ENCODE measurements around the gene KAT5. TPM values are rescaled to one million over a fixed set of nuclear protein-coding genes. Genes with fewer than 3 reads are reported as not detected.
"Not testable (repeated sequence)": the region's sequence is repeated elsewhere in the genome, so short reads cannot be mapped to it uniquely, and the experiment has no call there.

Gene KAT5
- total RNA-seq, 1 experiment from 2014 or later, result 30.7 TPM

DNA sequence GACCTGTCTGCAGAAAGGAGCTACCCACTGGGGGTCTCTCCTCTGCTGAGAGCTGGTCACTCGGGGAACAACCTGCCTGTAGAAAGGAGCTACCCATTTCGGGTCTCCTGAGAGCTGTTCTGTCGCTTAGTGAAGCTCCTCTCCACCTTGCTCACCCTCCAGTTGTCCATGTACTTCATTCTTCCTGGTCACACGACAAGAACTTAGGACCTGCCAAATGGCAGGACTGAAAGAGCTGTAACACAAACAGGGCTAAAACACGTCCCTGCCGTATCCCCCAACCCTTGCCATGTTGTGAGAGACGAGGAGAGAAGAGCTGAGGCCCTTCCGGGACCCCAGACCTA, 32.6 kb downstream of the KAT5 start:
- Histone ChIP-seq H3K27me3 (peaks cover 16% of the 10 kb centered on the region), H3K4me3 (no peak overlapping the region), H3K27ac (no peak overlapping the region), H3K36me3 (no peaks in the 10 kb centered on the region; the same call in 1 of the 2 replicates), H3K4me1 (no peaks in the 10 kb centered on the region), H3K9me3 (replicated peaks) (no peaks in the 10 kb centered on the region; the same call in 1 of the 2 replicates)
- DNase-seq, result no peak

DNA sequence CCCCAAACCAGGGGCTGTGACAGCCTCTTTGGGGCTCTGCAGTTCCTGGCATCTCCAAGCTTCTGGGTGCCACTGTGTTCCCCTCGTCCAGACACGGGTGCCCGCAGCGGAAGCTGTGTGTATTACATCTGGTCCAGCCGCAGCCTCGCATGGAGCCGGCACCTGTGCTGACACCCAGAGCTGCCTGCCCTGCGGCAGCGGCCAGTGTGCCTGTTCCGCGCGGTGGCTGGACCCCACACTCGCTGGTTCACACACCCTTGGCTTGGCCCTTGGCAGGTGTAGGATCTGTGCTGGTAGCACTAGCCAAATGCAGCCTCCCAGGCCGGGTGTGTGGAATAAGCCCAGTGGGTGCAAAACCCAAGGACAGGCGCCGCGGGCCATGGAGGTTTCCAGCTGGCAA, 33.0 kb downstream of the KAT5 start:
- Histone ChIP-seq H3K4me1 (no peaks in the 10 kb centered on the region), H3K36me3 (no peaks in the 10 kb centered on the region; the same call in 1 of the 2 replicates), H3K9me3 (replicated peaks) (peaks cover 1% of the 10 kb centered on the region; the same call in 1 of the 2 replicates), H3K27ac (no peak overlapping the region), H3K4me3 (no peak overlapping the region), H3K27me3 (peaks cover 16% of the 10 kb centered on the region)
- no peak for DNase-seq

DNA sequence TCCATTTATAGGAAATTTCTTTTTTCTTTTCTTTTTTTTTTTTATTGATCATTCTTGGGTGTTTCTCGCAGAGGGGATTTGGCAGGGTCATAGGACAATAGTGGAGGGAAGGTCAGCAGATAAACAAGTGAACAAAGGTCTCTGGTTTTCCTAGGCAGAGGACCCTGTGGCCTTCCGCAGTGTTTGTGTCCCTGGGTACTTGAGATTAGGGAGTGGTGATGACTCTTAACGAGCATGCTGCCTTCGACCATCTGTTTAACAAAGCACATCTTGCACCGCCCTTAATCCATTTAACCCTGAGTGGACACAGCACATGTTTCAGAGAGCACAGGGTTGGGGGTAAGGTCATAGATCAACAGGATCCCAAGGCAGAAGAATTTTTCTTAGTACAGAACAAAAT, 50.1 kb downstream of the KAT5 start:
- not testable (repeated sequence) for H3K36me3 ChIP-seq; H3K27ac ChIP-seq; H3K27me3 ChIP-seq; DNase-seq; H3K9me3 ChIP-seq (replicated peaks); H3K4me1 ChIP-seq; H3K4me3 ChIP-seq

- H3K27me3 ChIP-seq; H3K27ac ChIP-seq; DNase-seq; H3K36me3 ChIP-seq; H3K9me3 ChIP-seq (replicated peaks); H3K4me1 ChIP-seq; H3K4me3 ChIP-seq: not testable (repeated sequence)
Measured at GRCh38 chr11:65762816-65763215, 50.8 kb downstream of the KAT5 start.

DNA sequence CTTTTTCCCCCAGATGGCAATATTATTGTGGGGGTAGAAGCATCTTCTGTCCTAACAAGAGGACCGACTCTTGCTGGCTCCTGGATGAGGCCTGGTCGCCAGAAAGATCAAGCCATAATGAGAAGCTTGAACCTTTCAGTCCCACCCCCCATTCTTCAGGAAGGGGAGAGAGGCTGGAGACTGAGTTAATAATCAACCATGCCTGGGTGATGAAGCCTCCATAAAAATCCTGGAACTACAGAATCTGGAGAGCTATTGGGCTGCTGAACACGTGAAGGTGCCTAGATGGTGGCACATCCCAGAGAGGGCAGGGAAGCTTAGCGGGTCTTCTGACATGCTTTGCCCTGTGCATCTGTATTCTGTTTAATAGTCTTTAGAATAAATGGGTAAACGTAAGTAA, 52.4 kb downstream of the KAT5 start:
- H3K27ac ChIP-seq, result no peak overlapping the region
- no peaks in the 10 kb centered on the region for H3K27me3 ChIP-seq
- H3K36me3 ChIP-seq, result no peaks in the 10 kb centered on the region
- no peaks in the 10 kb centered on the region for H3K4me1 ChIP-seq
- H3K9me3 ChIP-seq (replicated peaks), result no peaks in the 10 kb centered on the region
- H3K4me3 ChIP-seq, result no peak overlapping the region
- no peak for DNase-seq

DNA sequence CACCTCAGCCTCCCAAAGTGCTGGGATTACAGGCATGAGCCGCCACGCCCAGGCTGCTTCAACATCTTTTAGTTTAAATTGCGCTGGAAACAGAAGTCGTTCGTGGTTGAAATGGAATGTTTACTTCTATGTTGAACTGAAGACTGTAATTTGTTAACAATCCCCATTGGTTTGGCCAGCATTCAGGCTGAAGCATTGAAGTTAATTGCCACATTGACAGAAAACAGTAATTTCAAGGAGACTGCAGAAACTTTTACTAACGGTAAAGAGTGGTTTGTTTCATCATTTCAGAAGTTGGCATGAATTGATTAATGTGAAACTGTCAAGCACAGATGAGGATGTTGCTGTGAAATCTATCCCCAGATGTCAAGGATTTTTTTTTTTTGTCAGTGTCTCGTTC, 54.5 kb downstream of the KAT5 start:
- Histone ChIP-seq H3K4me3 (no peak overlapping the region), H3K36me3 (no peaks in the 10 kb centered on the region), H3K27me3 (no peaks in the 10 kb centered on the region), H3K4me1 (no peaks in the 10 kb centered on the region), H3K27ac (no peak overlapping the region), H3K9me3 (replicated peaks) (no peaks in the 10 kb centered on the region)
- DNase-seq, result no peak

DNA sequence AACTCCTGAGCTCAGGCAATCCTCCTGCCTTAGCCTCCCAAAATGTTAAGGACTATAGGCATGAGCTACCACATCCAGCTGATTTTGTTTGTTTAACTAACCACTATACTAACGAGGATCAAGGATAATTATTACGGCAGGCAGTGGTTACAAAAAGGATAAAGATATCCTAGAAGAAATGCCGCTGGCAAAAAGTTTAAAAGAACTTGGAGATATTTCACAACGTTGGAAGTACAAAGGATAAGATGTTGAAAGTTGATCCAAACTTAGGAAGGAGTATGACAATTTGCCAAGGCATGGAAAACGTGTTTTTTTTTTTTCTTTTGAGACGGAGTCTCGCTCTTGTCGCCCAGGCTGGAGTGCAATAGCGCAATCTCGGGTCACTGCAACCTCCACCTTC, 55.4 kb downstream of the KAT5 start:
- H3K4me3 ChIP-seq, result no peak overlapping the region
- no peaks in the 10 kb centered on the region for H3K9me3 ChIP-seq (replicated peaks)
- H3K27me3 ChIP-seq, result no peaks in the 10 kb centered on the region
- no peaks in the 10 kb centered on the region for H3K36me3 ChIP-seq
- H3K27ac ChIP-seq, result no peak overlapping the region
- no peak for DNase-seq
- H3K4me1 ChIP-seq, result no peaks in the 10 kb centered on the region

DNA sequence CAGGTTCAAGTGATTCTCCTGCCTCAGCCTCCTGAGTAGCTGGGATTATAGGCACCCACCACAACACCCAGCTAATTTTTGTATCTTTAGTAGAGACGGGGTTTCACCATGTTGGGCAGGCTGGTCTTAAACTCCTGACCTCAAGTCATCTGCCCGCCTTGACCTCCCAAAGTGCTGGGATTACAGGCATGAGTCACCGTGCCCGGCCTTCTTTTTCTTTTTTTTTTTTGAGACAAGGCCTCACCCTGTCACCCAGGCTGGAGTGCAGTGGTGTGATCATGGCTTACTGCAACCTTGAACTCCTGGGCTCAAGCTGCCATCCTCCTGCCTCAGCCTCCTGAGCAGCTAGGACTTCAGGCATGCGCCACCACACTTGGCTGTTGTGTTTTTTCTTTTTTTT, 55.8 kb downstream of the KAT5 start:
- not testable (repeated sequence) for DNase-seq; H3K27ac ChIP-seq; H3K27me3 ChIP-seq; H3K9me3 ChIP-seq (replicated peaks); H3K36me3 ChIP-seq; H3K4me1 ChIP-seq; H3K4me3 ChIP-seq

Other genes with a start within 250 kb of the KAT5 start
- gene MALAT1, start 213.2 kb upstream of the KAT5 start, total RNA-seq (2014; rRNA removed; shearing (Covaris generic)), result 496 and 686 TPM in 2 replicates
- 39.1 and 41.8 TPM in 2 replicates for gene SCYL1, start 187.2 kb upstream of the KAT5 start, total RNA-seq (2014; rRNA removed; shearing (Covaris generic))
- gene LTBP3, start 153.9 kb upstream of the KAT5 start, total RNA-seq (2014; rRNA removed; shearing (Covaris generic)), result 13.2 and 17.2 TPM in 2 replicates
- 30.6 and 32.6 TPM in 2 replicates for gene ZNRD2, start 141.8 kb upstream of the KAT5 start, total RNA-seq (2014; rRNA removed; shearing (Covaris generic))
- gene FAM89B, start 139.7 kb upstream of the KAT5 start, total RNA-seq (2014; rRNA removed; shearing (Covaris generic)), result 18.3 and 21.5 TPM in 2 replicates
- 16.8 and 18.5 TPM in 2 replicates for gene EHBP1L1, start 136.2 kb upstream of the KAT5 start, total RNA-seq (2014; rRNA removed; shearing (Covaris generic))
- gene KCNK7, start 116.5 kb upstream of the KAT5 start, total RNA-seq (2014; rRNA removed; shearing (Covaris generic)), result 0.28 TPM in 1 of 2 replicates, not detected in the other
- gene MAP3K11, start 98.0 kb upstream of the KAT5 start, total RNA-seq (2014; rRNA removed; shearing (Covaris generic)), result 20.5 and 24.3 TPM in 2 replicates
- gene PCNX3, start 96.5 kb upstream of the KAT5 start, total RNA-seq (2014; rRNA removed; shearing (Covaris generic)), result 24.3 and 27.1 TPM in 2 replicates
- 2.8 and 2.9 TPM in 2 replicates for gene SIPA1, start 74.2 kb upstream of the KAT5 start, total RNA-seq (2014; rRNA removed; shearing (Covaris generic))
- 37.3 and 38.3 TPM in 2 replicates for gene RELA, start 49.3 kb upstream of the KAT5 start, total RNA-seq (2014; rRNA removed; shearing (Covaris generic))
- gene RNASEH2C, start 8.5 kb downstream of the KAT5 start, total RNA-seq (2014; rRNA removed; shearing (Covaris generic)), result 49.3 and 50.9 TPM in 2 replicates
- gene AP5B1, start 68.7 kb downstream of the KAT5 start, total RNA-seq (2014; rRNA removed; shearing (Covaris generic)), result 1.8 and 2.0 TPM in 2 replicates
- gene OVOL1, start 74.8 kb downstream of the KAT5 start, total RNA-seq (2014; rRNA removed; shearing (Covaris generic)), result not detected in 2 replicates
- gene SNX32, start 121.7 kb downstream of the KAT5 start, total RNA-seq (2014; rRNA removed; shearing (Covaris generic)), result 0.04 TPM in 1 of 2 replicates, not detected in the other
- 743 and 763 TPM in 2 replicates for gene CFL1, start 145.9 kb downstream of the KAT5 start, total RNA-seq (2014; rRNA removed; shearing (Covaris generic))
- 31.1 and 35.1 TPM in 2 replicates for gene MUS81, start 148.2 kb downstream of the KAT5 start, total RNA-seq (2014; rRNA removed; shearing (Covaris generic))
- gene EFEMP2, start 160.5 kb downstream of the KAT5 start, total RNA-seq (2014; rRNA removed; shearing (Covaris generic)), result 21.5 and 23.9 TPM in 2 replicates
- not detected in 2 replicates for gene CTSW, start 167.6 kb downstream of the KAT5 start, total RNA-seq (2014; rRNA removed; shearing (Covaris generic))
- 64.3 and 68.1 TPM in 2 replicates for gene FIBP, start 176.2 kb downstream of the KAT5 start, total RNA-seq (2014; rRNA removed; shearing (Covaris generic))
- gene CCDC85B, start 178.4 kb downstream of the KAT5 start, total RNA-seq (2014; rRNA removed; shearing (Covaris generic)), result 25.2 and 30.6 TPM in 2 replicates
- gene FOSL1, start 188.1 kb downstream of the KAT5 start, total RNA-seq (2014; rRNA removed; shearing (Covaris generic)), result 1.5 and 1.9 TPM in 2 replicates
- 9.2 and 10.3 TPM in 2 replicates for gene C11orf68, start 206.8 kb downstream of the KAT5 start, total RNA-seq (2014; rRNA removed; shearing (Covaris generic))
- gene DRAP1, start 207.2 kb downstream of the KAT5 start, total RNA-seq (2014; rRNA removed; shearing (Covaris generic)), result 72.7 and 77.7 TPM in 2 replicates
- gene TSGA10IP, start 233.2 kb downstream of the KAT5 start, total RNA-seq (2014; rRNA removed; shearing (Covaris generic)), result not detected in 2 replicates
- gene SART1, start 249.5 kb downstream of the KAT5 start, total RNA-seq (2014; rRNA removed; shearing (Covaris generic)), result 52.3 and 63.5 TPM in 2 replicates

Measured in SJCRH30 (cell line).